GM19023 (cell line): Measurements from ENCODE around the gene ARHGAP9.
"Not testable (repeated sequence)": the region's sequence is repeated elsewhere in the genome, so short reads cannot be mapped to it uniquely, and the experiment has no call there.

ENCODE experiments used
- ATAC-seq: cut with Tn5 transposase; IDR thresholded peaks from one replicate; pipeline ENCODE4 v1.9.1; 2021; ENCODE audit warnings: mild to moderate bottlenecking, moderate library complexity; ENCODE audit not compliant: unreplicated experiment

The ARHGAP9 gene

DNA sequence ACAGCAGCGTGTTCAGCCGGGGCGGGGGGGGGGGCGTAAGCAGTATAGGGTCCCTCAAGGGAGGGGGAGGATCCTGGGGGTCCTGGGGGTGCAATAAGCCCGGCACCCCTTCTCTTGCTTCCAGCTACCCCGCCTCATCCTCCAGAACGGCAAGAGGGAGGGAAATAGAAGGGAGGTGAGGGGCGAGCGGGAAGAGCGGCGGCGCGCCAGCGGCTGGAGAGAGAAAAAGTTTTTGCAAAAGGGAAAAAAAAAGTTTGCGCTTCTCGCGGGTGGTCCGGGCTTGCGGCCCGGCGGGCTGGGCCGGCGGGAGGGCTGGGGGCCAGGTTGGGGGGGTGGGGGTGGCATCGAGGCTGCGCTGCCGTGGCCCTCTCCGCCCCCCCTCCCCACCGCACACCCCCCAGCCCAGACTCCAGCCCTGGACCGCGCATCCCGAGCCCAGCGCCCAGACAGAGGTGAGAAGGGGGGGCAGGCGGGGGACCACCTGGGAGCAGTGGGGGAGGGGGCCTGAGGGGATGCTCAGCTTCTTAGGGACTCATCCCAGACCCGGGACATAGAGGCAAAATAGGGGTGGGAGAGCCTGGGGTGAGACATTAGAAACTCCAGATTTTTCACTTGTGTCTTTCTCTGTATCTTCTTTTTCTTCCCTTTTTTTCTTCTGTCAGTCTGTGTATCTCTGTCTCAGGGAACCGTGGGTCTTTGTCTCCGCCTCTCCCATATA lies 19.8 kb downstream of the ARHGAP9 start, which contains the start of gene GLI1:
GLI1 (plus strand) TSS at position 36 of the 718 bp plus-strand sequence. CDS start 3,907 bp downstream, outside the sequence.
- ATAC-seq = no peak

DNA sequence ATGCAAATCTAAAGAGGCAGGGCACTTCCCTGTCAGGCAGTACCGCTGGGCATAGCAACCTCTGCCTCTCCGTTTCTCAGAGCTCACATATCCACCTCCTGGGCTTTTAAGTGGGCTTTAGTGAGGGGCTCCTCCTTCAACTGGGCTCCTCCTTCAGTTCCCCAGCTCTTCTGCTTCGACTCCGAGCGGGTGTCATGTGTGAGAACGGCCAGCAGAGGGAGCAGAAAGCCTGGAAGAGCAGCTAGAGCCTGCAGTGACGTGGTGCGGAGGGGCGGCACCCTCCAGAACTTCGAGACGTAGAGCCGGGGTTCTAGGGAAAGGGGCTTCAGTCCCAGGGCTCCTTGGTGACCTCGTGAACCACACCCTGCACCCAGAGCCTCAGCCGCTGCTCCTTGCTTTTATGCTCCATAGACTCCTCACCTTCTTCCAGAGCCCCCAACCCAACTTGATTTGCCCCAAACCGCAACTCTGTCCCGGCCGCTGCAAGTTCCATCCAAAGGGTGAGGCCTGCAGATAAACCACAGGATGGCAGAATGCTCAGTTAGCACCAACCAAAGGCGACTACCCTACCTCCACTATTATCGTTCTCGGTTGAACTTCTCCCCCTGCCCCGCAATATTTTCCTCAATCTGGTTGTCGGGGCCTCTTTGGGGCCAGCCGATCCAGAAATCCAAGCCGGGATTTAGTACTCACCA lies 20.5 kb downstream of the ARHGAP9 start:
- ATAC-seq = peak; percentile 52

DNA sequence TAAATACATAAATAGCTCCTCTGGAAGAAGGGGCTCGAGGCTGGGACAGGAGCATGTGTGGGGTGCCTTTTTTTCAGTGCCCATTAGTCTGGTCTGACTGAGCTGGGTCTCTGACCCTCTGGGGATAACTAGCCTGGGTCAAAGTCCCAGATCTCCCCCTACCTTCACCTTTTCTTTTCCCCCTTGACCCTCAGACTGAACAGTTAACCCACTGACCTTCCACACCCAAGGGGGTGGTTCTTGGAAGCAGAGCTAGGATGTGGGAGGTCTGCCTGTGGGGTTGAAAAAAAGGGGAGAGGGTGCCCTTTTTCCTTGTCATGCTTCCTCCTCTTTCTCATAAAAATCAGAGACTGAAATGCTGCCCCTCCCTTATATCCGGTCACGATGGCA lies 21.0 kb downstream of the ARHGAP9 start:
- no peak for ATAC-seq

DNA sequence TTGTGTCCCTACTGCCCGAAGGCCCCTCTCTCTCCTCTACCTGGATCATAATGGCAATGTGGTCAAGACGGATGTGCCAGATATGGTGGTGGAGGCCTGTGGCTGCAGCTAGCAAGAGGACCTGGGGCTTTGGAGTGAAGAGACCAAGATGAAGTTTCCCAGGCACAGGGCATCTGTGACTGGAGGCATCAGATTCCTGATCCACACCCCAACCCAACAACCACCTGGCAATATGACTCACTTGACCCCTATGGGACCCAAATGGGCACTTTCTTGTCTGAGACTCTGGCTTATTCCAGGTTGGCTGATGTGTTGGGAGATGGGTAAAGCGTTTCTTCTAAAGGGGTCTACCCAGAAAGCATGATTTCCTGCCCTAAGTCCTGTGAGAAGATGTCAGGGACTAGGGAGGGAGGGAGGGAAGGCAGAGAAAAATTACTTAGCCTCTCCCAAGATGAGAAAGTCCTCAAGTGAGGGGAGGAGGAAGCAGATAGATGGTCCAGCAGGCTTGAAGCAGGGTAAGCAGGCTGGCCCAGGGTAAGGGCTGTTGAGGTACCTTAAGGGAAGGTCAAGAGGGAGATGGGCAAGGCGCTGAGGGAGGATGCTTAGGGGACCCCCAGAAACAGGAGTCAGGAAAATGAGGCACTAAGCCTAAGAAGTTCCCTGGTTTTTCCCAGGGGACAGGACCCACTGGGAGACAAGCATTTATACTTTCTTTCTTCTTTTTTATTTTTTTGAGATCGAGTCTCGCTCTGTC lies 22.8 kb downstream of the ARHGAP9 start:
- no peak for ATAC-seq

DNA sequence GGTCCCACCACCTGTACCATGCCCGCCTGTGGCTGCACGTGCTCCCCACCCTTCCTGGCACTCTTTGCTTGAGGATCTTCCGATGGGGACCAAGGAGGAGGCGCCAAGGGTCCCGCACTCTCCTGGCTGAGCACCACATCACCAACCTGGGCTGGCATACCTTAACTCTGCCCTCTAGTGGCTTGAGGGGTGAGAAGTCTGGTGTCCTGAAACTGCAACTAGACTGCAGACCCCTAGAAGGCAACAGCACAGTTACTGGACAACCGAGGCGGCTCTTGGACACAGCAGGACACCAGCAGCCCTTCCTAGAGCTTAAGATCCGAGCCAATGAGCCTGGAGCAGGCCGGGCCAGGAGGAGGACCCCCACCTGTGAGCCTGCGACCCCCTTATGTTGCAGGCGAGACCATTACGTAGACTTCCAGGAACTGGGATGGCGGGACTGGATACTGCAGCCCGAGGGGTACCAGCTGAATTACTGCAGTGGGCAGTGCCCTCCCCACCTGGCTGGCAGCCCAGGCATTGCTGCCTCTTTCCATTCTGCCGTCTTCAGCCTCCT lies 23.4 kb downstream of the ARHGAP9 start:
- ATAC-seq = no peak

DNA sequence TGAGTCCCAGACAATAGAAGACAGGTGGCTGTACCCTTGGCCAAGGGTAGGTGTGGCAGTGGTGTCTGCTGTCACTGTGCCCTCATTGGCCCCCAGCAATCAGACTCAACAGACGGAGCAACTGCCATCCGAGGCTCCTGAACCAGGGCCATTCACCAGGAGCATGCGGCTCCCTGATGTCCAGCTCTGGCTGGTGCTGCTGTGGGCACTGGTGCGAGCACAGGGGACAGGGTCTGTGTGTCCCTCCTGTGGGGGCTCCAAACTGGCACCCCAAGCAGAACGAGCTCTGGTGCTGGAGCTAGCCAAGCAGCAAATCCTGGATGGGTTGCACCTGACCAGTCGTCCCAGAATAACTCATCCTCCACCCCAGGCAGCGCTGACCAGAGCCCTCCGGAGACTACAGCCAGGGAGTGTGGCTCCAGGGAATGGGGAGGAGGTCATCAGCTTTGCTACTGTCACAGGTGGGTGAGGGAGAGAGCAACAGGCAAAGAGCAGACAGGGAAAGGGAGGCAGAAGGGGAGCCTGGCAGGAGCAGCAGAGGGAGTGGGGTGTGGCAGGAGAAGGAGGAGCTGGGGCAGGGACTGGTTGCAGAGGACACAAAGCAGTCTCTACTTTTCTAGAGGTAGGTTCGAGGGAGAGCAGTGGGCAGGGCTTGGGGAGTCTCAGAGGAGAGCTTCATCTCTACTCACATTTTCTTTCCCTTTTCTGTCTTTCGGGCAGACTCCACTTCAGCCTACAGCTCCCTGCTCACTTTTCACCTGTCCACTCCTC lies 24.1 kb downstream of the ARHGAP9 start:
- ATAC-seq = no peak

DNA sequence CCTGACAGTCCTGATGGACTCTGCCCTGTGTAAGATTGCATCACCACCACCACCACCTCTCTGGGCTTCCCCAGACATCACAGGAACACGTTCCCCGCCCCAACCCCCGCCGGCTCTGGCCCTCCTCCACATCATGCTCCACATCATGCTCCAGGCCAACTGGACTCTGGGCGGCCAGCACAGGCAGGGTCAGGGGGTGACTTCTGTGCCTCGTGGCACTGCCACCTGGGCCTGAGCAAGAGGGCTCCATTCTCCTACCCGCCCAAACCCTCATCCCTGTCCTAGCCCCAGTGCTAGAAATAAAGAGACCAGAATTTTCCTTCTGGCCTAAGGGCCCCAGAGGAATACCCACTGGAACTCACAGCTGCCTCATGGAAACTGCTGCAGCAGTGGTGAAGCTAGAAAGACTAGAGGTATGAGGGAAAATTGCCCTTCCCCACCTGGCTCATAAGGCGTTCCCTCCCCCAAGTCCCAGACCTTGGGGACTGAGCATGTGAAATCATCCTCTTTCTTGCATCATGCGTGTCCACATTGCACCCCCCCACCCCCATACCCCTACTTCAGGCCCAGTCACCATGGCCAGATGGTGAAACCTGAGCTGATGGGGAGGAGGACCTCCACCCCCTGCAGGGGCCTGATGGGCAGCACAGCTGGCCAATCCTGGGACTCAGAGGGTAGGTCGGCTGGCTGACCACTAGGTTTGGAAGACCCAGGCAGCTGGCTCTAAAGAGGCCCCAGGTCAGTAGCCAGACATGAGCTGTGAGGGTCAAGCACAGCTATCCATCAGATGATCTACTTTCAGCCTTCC lies 24.9 kb downstream of the ARHGAP9 start, which contains the start of gene INHBE:
INHBE (plus strand) TSS at position 742 of the 808 bp plus-strand sequence. CDS start 230 bp downstream, outside the sequence.
- ATAC-seq = no peak

DNA sequence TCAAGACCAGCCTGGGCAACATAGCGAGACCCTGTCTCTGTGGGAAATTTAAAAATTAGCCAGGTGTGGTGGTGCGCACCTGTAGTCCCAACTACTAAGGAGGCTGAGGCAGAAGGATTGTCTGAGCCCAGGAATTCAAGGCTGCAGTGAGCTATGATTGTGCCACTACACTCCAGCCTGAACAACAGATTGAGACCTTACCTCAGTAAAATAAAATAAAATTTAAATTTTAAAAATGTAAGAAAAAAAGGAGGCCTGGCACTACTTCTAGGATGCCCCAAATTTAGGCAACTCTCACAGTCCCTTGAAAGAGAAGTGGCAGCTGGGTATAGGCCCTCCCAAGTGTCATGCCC lies 25.5 kb downstream of the ARHGAP9 start:
- no peak for ATAC-seq

DNA sequence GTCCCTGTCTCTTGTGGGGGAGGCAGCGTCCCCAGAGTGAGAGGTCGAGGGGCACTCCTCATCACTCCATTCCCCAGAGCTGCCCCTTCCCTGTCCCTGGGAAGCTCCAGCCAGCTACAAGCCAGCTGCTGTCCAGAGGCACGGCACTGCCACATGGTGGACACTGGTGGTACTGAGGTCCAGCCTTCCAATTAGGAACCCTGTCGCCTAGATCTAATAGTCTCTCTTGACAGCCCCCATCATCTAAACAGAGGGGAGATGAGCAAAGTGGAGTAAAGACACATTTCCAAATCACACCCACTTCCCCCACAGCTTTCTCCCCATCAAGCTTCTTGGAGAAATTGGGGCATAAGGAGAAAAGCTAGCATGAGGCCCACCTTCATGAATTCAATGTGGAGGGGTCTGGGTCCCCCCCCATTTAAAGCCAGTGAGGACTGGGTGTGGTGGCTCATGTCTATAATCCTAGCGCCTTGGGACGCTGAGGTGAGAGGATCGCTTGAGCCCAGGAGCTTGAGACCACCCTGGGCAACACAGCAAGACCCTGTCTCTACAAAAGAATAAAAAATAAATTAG lies 26.6 kb downstream of the ARHGAP9 start:
- no peak for ATAC-seq

DNA sequence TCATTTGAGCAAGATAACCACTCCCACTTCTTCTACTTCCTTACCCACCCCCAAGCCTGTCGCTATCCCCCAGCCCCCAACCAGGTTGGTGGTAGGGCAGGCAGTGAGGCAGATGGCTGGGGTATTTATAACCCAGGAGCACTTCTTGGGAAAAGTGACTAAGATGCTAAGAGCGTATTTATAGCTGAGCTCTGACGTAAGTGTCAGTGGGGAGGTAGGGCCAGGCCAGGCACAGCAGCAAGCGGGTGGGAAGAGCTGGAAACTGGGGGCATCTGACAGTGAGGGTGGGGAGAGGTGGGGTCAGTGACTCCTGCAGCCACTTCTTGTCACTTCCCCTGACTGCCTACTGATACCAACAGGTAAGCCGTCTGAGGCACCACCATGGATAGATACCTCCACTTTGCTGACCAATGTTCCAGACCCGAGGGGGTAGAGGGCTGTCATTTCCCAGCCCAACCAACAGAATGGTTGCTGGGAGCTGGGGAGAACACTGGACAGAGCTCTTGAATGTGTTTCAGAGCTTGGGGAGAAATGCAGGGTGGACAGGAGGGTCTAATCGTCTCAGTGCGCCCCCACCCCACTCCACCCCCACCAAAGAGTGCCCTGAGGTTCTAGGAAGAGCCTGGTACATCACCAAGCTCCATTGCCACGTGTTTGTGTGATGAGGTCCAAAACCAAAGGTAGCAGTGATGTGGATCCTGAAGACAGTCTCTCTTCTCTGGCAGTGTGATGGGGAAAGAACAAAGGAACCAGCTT lies 27.3 kb downstream of the ARHGAP9 start:
- ATAC-seq = no peak

DNA sequence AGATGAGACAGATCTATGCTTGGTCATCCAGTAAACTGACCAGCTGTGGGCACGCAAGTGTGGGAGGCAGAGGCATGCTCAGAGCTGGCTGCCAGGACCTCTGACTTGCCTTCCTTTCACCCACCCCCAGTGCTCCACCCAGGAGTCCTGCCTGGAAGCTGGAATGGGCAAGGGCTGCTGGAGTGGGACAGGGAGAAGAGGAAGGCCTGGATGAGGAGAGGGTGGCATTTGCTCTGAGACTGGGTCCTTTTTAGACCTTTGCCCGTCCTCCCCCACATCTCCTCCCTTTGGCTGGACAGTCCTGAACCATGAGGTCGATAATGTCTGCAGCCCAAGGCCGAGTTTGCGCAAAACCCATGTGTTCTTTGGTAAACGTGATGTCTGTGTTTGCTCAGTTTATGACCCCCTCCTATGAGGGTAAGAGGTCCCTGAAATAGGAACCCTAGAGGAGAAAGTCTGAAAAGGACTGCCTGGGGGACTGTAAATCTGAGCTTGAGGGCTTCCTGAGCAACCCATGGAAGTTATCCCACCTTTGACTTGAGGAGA lies 28.4 kb downstream of the ARHGAP9 start:
- no peak for ATAC-seq

DNA sequence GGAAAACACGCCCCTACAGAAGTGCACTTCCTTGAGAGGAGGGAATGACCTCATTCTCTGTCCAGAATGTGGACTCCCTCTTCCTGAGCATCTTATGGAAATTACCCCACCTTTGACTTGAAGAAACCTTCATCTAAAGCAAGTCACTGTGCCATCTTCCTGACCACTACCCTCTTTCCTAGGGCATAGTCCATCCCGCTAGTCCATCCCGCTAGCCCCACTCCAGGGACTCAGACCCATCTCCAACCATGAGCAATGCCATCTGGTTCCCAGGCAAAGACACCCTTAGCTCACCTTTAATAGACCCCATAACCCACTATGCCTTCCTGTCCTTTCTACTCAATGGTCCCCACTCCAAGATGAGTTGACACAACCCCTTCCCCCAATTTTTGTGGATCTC lies 29.6 kb downstream of the ARHGAP9 start:
- no peak for ATAC-seq

DNA sequence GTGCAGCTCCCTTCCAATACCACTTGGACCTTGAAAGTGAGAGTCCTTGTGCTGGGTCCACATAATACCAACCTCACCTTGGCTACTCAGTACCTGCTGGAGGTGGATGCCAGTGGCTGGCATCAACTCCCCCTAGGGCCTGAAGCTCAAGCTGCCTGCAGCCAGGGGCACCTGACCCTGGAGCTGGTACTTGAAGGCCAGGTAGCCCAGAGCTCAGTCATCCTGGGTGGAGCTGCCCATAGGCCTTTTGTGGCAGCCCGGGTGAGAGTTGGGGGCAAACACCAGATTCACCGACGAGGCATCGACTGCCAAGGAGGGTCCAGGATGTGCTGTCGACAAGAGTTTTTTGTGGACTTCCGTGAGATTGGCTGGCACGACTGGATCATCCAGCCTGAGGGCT lies 30.3 kb downstream of the ARHGAP9 start:
- no peak for ATAC-seq

DNA sequence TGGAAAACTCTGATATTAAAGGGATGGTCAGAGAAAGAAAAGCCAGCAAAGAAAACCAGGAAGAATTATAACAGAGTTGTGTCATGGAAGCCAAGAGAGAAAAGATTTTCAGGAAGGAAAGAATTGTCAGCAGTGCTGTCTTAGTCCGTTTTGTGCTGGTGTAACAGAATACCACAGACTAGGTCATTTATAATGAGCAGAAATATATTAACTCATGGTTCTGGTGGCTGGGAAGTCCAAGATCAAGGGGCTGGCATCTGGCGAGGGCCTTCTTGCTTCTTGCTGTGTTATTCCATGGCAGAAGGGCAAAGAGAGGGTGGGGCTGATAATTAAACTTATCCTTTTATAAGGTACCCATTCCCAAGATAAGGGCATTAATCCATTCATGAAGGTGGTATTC lies 31.0 kb downstream of the ARHGAP9 start:
- no peak for ATAC-seq

DNA sequence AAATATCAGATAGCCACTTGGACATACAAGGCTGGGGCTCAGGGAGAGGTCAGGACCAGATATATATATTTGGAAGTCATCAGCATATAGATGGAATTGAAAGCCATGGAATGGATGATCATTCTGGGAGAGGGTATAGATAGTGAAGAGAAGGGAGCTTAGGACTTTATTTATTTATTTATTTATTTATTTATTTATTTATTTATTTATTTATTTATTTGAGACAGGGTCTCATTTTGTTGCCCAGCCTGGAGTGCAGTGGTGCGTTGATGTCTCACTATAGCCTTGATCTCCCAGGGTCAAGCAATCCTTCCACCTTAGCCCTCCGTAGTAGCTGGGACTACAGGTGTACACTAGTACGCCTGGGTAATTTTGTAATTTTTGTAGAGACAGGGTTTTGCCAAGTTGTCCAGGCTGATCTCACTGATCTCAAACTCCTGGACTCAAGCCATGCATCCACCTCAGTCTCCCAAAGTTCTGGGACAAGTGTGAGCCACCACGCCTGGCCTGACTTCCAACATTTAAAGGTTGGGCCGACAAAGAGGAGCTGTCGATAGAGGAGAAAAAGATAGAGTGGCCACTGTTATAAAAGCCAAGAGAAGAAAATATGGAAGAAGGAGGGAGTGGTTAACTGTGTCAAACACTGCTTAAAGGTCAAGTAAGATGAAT lies 33.2 kb downstream of the ARHGAP9 start:
- ATAC-seq = no peak

DNA sequence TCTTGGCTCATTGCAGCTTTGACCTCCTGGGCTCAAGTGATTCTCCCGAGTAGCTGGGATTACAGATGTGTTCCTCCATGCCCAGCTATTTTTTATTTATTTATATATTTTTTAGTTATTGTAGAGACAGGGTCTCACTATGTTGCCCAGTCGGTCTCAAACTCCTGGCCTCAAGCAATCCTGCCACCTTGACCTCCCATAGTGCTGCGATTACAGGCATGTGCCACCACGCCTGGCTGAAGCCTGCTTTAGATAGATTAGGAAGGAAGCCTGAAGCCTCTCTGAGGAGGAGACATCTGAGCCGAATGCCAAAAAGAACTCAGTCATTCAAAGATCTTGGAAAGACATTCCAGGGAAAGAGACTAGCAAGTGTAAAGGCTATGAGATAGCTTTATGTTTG lies 34.9 kb downstream of the ARHGAP9 start:
- ATAC-seq = no peak

DNA sequence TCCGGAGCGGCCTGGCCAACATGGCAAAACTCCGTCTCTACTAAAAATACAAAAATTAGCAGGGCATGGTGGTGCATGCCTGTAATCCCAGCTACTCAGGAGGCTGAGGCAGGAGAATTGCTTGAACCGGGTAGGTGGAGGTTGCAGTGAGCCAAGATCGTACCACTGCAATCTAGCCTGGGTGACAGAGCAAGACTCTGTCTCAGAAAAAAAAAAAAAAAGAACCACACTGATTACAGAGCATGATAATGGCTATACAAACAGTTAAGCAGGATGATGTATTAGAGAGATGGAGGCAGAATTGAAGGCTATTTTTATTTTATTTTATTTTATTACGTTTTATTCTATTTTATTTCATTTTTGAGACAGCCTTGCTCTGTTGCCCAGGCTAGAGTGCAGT lies 35.3 kb downstream of the ARHGAP9 start:
- not testable (repeated sequence) for ATAC-seq

DNA sequence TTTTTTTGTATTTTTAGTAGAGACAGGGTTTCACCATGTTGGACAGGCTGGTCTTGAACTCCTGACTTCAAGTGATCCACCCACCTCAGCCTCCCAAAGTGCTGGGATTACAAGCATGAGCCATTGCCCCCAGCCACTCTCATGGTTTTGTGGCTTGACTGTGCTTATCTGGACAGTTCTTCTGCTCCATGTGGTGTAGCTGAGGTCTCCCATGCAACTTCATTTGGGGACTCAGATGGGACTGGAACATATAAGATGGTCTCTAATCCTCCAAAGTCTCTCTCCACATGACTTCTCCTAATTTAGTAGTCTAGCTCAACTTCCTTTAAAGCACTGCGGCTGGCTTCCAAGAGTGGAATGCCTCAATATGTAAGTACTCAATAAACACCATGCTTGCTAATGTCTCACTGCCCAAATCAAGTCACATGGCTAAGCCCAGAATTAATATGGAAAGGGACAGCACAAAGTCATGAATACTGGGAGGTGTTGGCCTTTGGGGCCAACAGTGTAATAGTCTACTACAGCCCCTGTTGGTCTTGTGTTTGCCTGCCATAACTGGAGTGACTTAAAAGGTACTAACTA lies 37.7 kb downstream of the ARHGAP9 start:
- no peak for ATAC-seq
